Left lung (tissue), 14 donors: ENCODE measurements around the gene TEX54. TPM values are rescaled to one million over a fixed set of nuclear protein-coding genes. Genes with fewer than 3 reads are reported as not detected.

Experiments used
- ATAC-seq: fragments of 200-7000 bp; cut with Tn5 transposase; one replicate; pipeline ENCODE4 v1.9.1; 2020; ENCODE audit warnings: moderate library complexity
- DNase-seq, 4 donors: peaks; one replicate each; pipeline ENCODE4 v3.0.0-alpha.2; 2013 to 2020
- H3K27ac ChIP-seq, 2 donors: fragments of 200-600 bp; sonication (generic) in 1 of 2; one replicate each; pipeline versions ENCODE4 v1.5.0 to v1.8.0; 2020 to 2021
- H3K27me3 ChIP-seq, 2 donors: fragments of 200-600 bp; sonication (generic) in 1 of 2; one replicate each; pipeline versions ENCODE4 v1.5.0 to v1.8.0; 2020 to 2021
- H3K36me3 ChIP-seq, 2 donors: fragments of 200-600 bp; sonication (generic) in 1 of 2; one replicate each; pipeline versions ENCODE4 v1.5.0 to v1.8.0; 2020 to 2021
- H3K4me1 ChIP-seq, 2 donors: fragments of 200-600 bp; one replicate each; pipeline ENCODE4 v1.8.0; 2021
- H3K4me3 ChIP-seq, 2 donors: fragments of 200-600 bp; sonication (generic) in 1 of 2; one replicate each; pipeline versions ENCODE4 v1.5.0 to v1.8.0; 2020 to 2021; ENCODE audit warnings: mild to moderate bottlenecking in 1 of 2
- H3K9me3 ChIP-seq, 2 donors: fragments of 200-600 bp; sonication (generic) in 1 of 2; one replicate each; pipeline versions ENCODE4 v1.5.0 to v1.8.0; 2020 to 2021
- CTCF ChIP-seq, 2 donors: fragments of 200-600 bp; sonication (generic) in 1 of 2; IDR thresholded peaks; one replicate each; pipeline versions ENCODE4 v1.5.0 to v1.8.0; 2021; ENCODE audit warnings: antibody characterized with exemption in 2 of 2
- intact Hi-C, 2 donors: fragments of 100-400 bp; cut with DNase I; formaldehyde crosslinking; loops; one replicate each; pipeline versions ENCODE4 v1.11.2 to v1.14.2; 2022
- long read RNA-seq, 12 donors: library from polyadenylated mRNA in 2 of 12; unstranded in 2 of 12; transcript quantifications; one replicate each; pipeline ENCODE4 v2.0.0 and lab custom pipeline, GENCODE V29; 2019 to 2026
- polyA plus RNA-seq, 6 donors: library from polyadenylated mRNA; unstranded; fragments of 120-200 nt; gene quantifications; one replicate each; pipeline ENCODE4 v1.2.1, GENCODE V29; 2013; ENCODE audit not compliant: insufficient read length in 6 of 6
- total RNA-seq, 2 donors: library from RNA; stranded (reverse); fragmentation: NEBNext Ultra II Directional; extraction: Animal tissue kit (Norgen Biotek cat#: 25700); gene quantifications; one replicate each; pipeline ENCODE4 v1.2.1, GENCODE V29; 2021
- donor health status: DM: no; HTN: yes; CAD: no.
- donor health status: DM: no; HTN: no; CAD: no.

The TEX54 gene
- total RNA-seq (not detected), polyA plus RNA-seq (under 1 TPM in 2 of 6 donors, not detected in 4; 0.36 to 0.69 TPM)
- long read RNA-seq, donor 1, result 0 reads
- long read RNA-seq, donor 2, partial matches to known transcripts, result 0 of 2 reads
- long read RNA-seq, donor 2, other reads (novel, unspliced or antisense), result 0 of 2 reads
- long read RNA-seq, donor 3, result 0 reads
- long read RNA-seq, donor 4, result 0 reads
- long read RNA-seq, donor 5, partial matches to known transcripts, result 0 of 3 reads
- long read RNA-seq, donor 5, other reads (novel, unspliced or antisense), result 0 of 3 reads
- long read RNA-seq, donor 6, partial matches to known transcripts, result 0 of 1 reads
- long read RNA-seq, donor 6, other reads (novel, unspliced or antisense), result 0 of 1 reads
- long read RNA-seq, donor 7, partial matches to known transcripts, result 0 of 1 reads
- long read RNA-seq, donor 7, other reads (novel, unspliced or antisense), result 0 of 1 reads
- long read RNA-seq, donor 8, partial matches to known transcripts, result 0 of 1 reads
- long read RNA-seq, donor 8, other reads (novel, unspliced or antisense), result 0 of 1 reads
- long read RNA-seq, donor 9, result 0 reads
- long read RNA-seq, donor 10, result 0 reads
- long read RNA-seq, donor 11, partial matches to known transcripts, result 0 of 2 reads
- long read RNA-seq, donor 11, other reads (novel, unspliced or antisense), result 0 of 2 reads
- long read RNA-seq, donor 12, partial matches to known transcripts, result 0 of 3 reads
- long read RNA-seq, donor 12, other reads (novel, unspliced or antisense), result 0 of 3 reads

- peak within 1 kb of the TSS; percentile 90 to 92 for H3K27ac ChIP-seq
- TF ChIP-seq CTCF (IDR thresholded peaks at IDR 0.05), result no peak
- DNase-seq (peak in 1 of 4 donors; percentile 43), ATAC-seq (peak; percentile 11)
- H3K9me3 ChIP-seq, result no peaks in the 10 kb centered on the region
- peak within 1 kb of the TSS; percentile 83 to 91 for H3K4me3 ChIP-seq
- intact Hi-C loops, result no loop called here
- H3K27me3 ChIP-seq, result no peaks in the 10 kb centered on the region
- peaks cover 0 to 54% of the 10 kb centered on the region in 2 donors for H3K36me3 ChIP-seq
- H3K4me1 ChIP-seq, result peaks cover 8 to 65% of the 10 kb centered on the region in 2 donors
Observed at GRCh38 chr11:62832336-62833234, at the start of gene TEX54. TEX54 (minus strand) TSS chr11:62832841.

- Histone ChIP-seq H3K27me3 (no peaks in the 10 kb centered on the region), H3K27ac (peak overlapping the region; percentile 99), H3K4me1 (peaks cover 39 to 68% of the 10 kb centered on the region in 2 donors), H3K4me3 (peak overlapping the region; percentile 86 to 92), H3K36me3 (peaks cover 0 to 56% of the 10 kb centered on the region in 2 donors), H3K9me3 (no peaks in the 10 kb centered on the region)
- no peak for TF ChIP-seq CTCF (IDR thresholded peaks at IDR 0.05)
- DNase-seq (no peak), ATAC-seq (no peak)
- intact Hi-C loops, result no loop called here
Observed at GRCh38 chr11:62882431-62882749, 49.7 kb upstream of the TEX54 start.

- no peaks in the 10 kb centered on the region for H3K27me3 ChIP-seq
- TF ChIP-seq CTCF (IDR thresholded peaks at IDR 0.05), result no peak
- intact Hi-C loops, result no loop called here
- peak; percentile 75 for ATAC-seq
- peaks cover 39 to 62% of the 10 kb centered on the region in 2 donors for H3K4me1 ChIP-seq
- peaks cover 0 to 50% of the 10 kb centered on the region in 2 donors for H3K36me3 ChIP-seq
- H3K4me3 ChIP-seq, result peak overlapping the region; percentile 86 to 92
- H3K27ac ChIP-seq, result peak overlapping the region; percentile 99
- no peaks in the 10 kb centered on the region for H3K9me3 ChIP-seq
- DNase-seq, result peak; percentile 90 to 98 (median 96)
Observed at GRCh38 chr11:62881579-62882430, 49.2 kb upstream of the TEX54 start.

GRCh38 chr11:62880803-62881578, 48.4 kb upstream of the TEX54 start, which contains the start of gene SLC3A2:
SLC3A2 (plus strand) TSS chr11:62880896; CDS start chr11:62881024, 128 bp downstream.
- Histone ChIP-seq H3K4me1 (peaks cover 39 to 54% of the 10 kb centered on the region in 2 donors), H3K36me3 (peaks cover 0 to 42% of the 10 kb centered on the region in 2 donors), H3K4me3 (peak within 1 kb of the TSS; percentile 86 to 92), H3K9me3 (no peaks in the 10 kb centered on the region), H3K27ac (peak within 1 kb of the TSS; percentile 99), H3K27me3 (no peaks in the 10 kb centered on the region)
- TF ChIP-seq CTCF (IDR thresholded peaks at IDR 0.05), result peak; percentile 46 to 64
- intact Hi-C loops, result no loop called here
- peak; percentile 91 for ATAC-seq
- DNase-seq, result peak; percentile 90 to 97 (median 92)
